RPMI7951 (cell line): ENCODE results near the gene HAND1. TPM values are rescaled to one million over a fixed set of nuclear protein-coding genes. Genes with fewer than 3 reads are reported as not detected.

ENCODE experiments used
- total RNA-seq: library from RNA; depleted of rRNA; stranded (reverse); fragments of >200 nt; shearing (Covaris generic); gene quantifications from 2 replicates; pipeline ENCODE4 v1.2.3, GENCODE V29; 2014; rRNA removed

HAND1 gene
- total RNA-seq, 1 experiment from 2014 or later, result not detected

Other genes with a start within 250 kb of the HAND1 start
- 34.9 and 37.6 TPM in 2 replicates for gene SAP30L, start 32.2 kb downstream of the HAND1 start, total RNA-seq